ENCODE results near the gene CORO2A. TPM values are rescaled to one million over a fixed set of nuclear protein-coding genes. Genes with fewer than 3 reads are reported as not detected.

CORO2A gene
- polyA plus RNA-seq, 1 of the 3 experiments (the other 2 are of a cell fraction), result 2.3 TPM

DNA sequence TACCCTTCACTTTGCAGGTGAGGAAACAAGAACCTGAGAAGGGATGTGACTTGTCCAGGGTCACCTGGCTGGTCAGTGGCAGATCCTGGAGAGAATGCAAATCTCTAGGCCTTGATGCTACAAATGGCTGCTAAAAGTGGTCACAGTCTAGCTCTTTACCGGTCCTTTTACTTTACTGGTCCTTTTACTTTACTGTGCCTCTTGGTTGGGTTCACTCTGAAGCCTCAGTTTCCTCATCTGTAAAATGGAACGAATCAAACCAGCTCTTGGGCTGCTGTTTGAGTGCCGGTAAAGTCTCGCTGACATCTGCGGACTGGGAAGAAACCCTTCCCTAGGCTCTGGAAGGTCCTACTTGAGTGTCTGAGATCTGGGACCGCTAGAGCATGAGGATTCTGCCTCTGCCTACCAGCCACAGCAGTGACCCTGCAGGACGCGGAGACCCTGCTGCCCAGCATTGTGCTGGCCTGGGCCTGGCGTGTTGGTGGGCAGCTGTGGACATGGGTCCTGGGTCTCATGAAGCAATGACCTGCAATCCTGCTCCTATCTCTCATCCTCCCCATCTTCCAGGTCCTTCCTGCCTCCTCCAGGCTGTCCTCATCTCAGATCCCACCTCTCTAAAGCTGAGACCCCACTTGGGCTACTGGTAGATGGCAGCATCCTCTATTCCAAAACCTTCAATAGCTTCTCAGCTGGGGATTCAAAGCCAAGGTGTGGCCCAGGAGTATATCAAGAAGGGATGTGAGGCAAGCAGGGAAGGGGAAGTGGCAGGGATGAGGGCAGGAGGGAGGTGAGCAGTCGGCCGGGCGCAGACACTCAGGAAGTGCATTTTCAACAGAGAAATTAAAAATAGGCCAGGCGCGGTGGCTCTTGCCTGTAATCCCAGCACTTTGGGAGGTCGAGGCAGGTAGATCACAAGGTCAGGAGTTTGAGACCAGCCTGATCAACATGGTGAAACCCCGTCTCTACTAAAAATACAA lies 13.3 kb downstream of the CORO2A start (continued):
- TF ChIP-seq, protein P1, sequence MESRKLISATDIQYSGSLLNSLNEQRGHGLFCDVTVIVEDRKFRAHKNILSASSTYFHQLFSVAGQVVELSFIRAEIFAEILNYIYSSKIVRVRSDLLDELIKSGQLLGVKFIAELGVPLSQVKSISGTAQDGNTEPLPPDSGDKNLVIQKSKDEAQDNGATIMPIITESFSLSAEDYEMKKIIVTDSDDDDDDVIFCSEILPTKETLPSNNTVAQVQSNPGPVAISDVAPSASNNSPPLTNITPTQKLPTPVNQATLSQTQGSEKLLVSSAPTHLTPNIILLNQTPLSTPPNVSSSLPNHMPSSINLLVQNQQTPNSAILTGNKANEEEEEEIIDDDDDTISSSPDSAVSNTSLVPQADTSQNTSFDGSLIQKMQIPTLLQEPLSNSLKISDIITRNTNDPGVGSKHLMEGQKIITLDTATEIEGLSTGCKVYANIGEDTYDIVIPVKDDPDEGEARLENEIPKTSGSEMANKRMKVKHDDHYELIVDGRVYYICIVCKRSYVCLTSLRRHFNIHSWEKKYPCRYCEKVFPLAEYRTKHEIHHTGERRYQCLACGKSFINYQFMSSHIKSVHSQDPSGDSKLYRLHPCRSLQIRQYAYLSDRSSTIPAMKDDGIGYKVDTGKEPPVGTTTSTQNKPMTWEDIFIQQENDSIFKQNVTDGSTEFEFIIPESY (IDR thresholded peaks at IDR 0.05; ENCODE audit: borderline replicate concordance, low read depth), result no peak
- TF ChIP-seq TAF1 (IDR thresholded peaks at IDR 0.05; ENCODE audit: borderline replicate concordance, low read depth, low read length) (no peak), JUND (IDR thresholded peaks at IDR 0.05) (no peak), MEF2A (IDR thresholded peaks at IDR 0.05; ENCODE audit: borderline replicate concordance, low read depth) (no peak)

DNA sequence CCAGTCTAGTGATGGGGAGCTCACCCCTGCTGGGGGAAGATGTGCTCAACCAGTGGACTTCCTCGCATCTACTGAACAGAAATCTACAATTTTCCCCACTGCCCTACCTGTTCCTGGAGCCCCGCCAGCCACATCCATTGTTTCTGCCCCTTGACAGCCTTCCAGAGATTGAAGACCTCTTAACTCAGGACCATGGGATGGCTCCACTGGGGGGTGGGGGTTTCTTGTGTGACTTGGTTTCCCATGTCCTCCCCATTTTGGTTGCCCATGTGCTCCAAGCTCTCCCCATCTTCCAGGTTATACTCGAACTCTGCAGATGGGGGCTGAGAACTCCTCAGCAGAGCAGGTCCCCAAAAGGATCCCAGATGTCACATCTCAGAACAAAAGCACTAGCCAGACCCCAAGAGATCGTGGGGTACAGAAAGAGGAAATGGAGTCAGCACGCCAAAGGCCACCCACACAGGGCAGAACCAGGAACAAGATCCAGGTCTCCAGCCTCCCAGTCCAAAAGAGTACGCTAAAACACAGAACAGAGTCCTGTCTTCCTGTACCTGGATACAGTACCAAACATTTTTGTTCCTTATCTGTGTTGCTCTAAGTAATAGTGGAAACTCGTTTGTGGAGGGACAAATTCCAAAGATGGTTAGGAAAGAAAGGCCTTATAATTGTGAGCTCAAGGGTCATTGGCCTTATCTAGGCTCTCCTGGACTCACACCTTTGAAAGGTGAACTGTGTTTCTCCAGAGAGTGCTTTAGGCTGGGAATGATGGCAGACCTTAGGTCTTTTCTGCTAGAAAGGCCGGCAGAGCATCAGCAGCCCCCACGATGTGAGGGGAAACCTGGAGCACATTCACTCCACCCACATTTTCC lies 15.8 kb downstream of the CORO2A start:
- WGBS (ENCODE audit: low lambda C conversion rate), result 69% methylated on average over 8 of the region's 9 CpGs
- Histone ChIP-seq H4K20me1 (ENCODE audit: insufficient read depth) (no peaks in the 10 kb centered on the region), H3K27me3 (ENCODE audit: insufficient read depth) (no peaks in the 10 kb centered on the region), H2AFZ (ENCODE audit: low read depth) (no peak overlapping the region), H3K9me3 (no peaks in the 10 kb centered on the region), H3F3A (replicated peaks; ENCODE audit: insufficient read depth) (no peaks in the 10 kb centered on the region), H3K9ac (no peak overlapping the region), H3K27ac (ENCODE audit: low read depth in 2 of 2, low read length in 1 of 2) (no peak overlapping the region), H3K36me3 (replicated peaks in 1 of 2; ENCODE audit: control insufficient read depth in 1 of 2, insufficient read depth in 2 of 2, low read length in 1 of 2) (no peaks in the 10 kb centered on the region), H3K9me2 (no peaks in the 10 kb centered on the region), H3K79me2 (ENCODE audit: insufficient read depth) (no peaks in the 10 kb centered on the region), H3K4me3 (ENCODE audit: low read depth in 2 of 2, low read length in 1 of 2) (no peak overlapping the region), H3K4me2 (no peak overlapping the region), H3K4me1 (ENCODE audit: control insufficient read depth in 1 of 2, insufficient read depth in 2 of 2, low read depth in 1 of 2, low read length in 1 of 2) (peaks cover 0 to 12% of the 10 kb centered on the region in 2 experiments; a peak in 1 of 4 replicates)
- CTCF ChIA-PET, result no interaction called here
- POLR2A ChIA-PET, result no interaction called here
- no peak for DNase-seq
- TF ChIP-seq, protein P2, sequence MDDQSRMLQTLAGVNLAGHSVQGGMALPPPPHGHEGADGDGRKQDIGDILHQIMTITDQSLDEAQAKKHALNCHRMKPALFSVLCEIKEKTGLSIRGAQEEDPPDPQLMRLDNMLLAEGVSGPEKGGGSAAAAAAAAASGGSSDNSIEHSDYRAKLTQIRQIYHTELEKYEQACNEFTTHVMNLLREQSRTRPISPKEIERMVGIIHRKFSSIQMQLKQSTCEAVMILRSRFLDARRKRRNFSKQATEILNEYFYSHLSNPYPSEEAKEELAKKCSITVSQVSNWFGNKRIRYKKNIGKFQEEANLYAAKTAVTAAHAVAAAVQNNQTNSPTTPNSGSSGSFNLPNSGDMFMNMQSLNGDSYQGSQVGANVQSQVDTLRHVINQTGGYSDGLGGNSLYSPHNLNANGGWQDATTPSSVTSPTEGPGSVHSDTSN (IDR thresholded peaks at IDR 0.05), result no peak
- TF ChIP-seq, protein P1 (IDR thresholded peaks at IDR 0.05; ENCODE audit: borderline replicate concordance, low read depth), result no peak
- TF ChIP-seq FOSL2 (IDR thresholded peaks at IDR 0.05; ENCODE audit: borderline replicate concordance, low read depth), result no peak
- no peak for TF ChIP-seq JUND (IDR thresholded peaks at IDR 0.05)
- TF ChIP-seq SIN3A (IDR thresholded peaks at IDR 0.05; ENCODE audit: borderline replicate concordance, low read depth, low read length), result no peak
- TF ChIP-seq RFX5 (IDR thresholded peaks at IDR 0.05; ENCODE audit: low read length), result no peak
- TF ChIP-seq, protein P3, sequence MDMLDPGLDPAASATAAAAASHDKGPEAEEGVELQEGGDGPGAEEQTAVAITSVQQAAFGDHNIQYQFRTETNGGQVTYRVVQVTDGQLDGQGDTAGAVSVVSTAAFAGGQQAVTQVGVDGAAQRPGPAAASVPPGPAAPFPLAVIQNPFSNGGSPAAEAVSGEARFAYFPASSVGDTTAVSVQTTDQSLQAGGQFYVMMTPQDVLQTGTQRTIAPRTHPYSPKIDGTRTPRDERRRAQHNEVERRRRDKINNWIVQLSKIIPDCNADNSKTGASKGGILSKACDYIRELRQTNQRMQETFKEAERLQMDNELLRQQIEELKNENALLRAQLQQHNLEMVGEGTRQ (IDR thresholded peaks at IDR 0.05; ENCODE audit: borderline replicate concordance, low read depth, low read length), result no peak
- TF ChIP-seq RCOR1 (IDR thresholded peaks at IDR 0.05; ENCODE audit: low read length), result no peak
- TF ChIP-seq CHD2 (IDR thresholded peaks at IDR 0.05; ENCODE audit: low read length, partially characterized antibody), result no peak
- no peak for TF ChIP-seq GATA2 (CRISPR knock-in tag; IDR thresholded peaks at IDR 0.05)
- no peak for TF ChIP-seq TAF1 (IDR thresholded peaks at IDR 0.05; ENCODE audit: borderline replicate concordance, low read depth, low read length)
